GM23248 (cell line): Measurements from ENCODE around the gene COL15A1. TPM values are rescaled to one million over a fixed set of nuclear protein-coding genes. Genes with fewer than 3 reads are reported as not detected.
A peak's percentile ranks its signal among the peaks of the same experiment; 100 is the strongest.

Experiments
- DNase-seq: peaks from one replicate; pipeline ENCODE4 v3.0.0-alpha.2; 2015
- H2AFZ ChIP-seq: fragments of 200-600 bp; sonication (generic); 2 replicates; pipeline ENCODE4 v1.6.1; 2016; ENCODE audit warnings: antibody characterized with exemption
- H3F3A ChIP-seq: fragments of 200-600 bp; sonication (generic); 2 replicates; pipeline ENCODE4 v1.6.1; 2016; ENCODE audit warnings: mild to moderate bottlenecking, antibody characterized with exemption, mixed run types; ENCODE audit not compliant: insufficient read depth
- H3K27ac ChIP-seq: fragments of 200-600 bp; sonication (generic); 2 replicates; pipeline ENCODE4 v1.5.1; 2016; ENCODE audit warnings: mild to moderate bottlenecking
- H3K27me3 ChIP-seq: fragments of 200-600 bp; sonication (generic); replicated peaks from 2 replicates; pipeline ENCODE4 v1.6.1; 2016; ENCODE audit warnings: mild to moderate bottlenecking; ENCODE audit not compliant: insufficient read depth
- H3K36me3 ChIP-seq: fragments of 200-600 bp; sonication (generic); 2 replicates; pipeline ENCODE4 v1.6.1; 2016; ENCODE audit warnings: low read depth, mild to moderate bottlenecking
- H3K4me1 ChIP-seq: fragments of 200-600 bp; sonication (generic); 2 replicates; pipeline ENCODE4 v1.6.1; 2016; ENCODE audit warnings: mild to moderate bottlenecking; ENCODE audit not compliant: insufficient read depth
- H3K4me2 ChIP-seq: fragments of 200-600 bp; sonication (generic); one replicate; pipeline ENCODE4 v1.6.1; 2016; ENCODE audit warnings: mild to moderate bottlenecking; ENCODE audit not compliant: unreplicated experiment
- H3K4me3 ChIP-seq: fragments of 200-600 bp; sonication (generic); 2 replicates; pipeline ENCODE4 v1.5.1; 2016; ENCODE audit warnings: mild to moderate bottlenecking
- H3K79me2 ChIP-seq: fragments of 200-600 bp; sonication (generic); 2 replicates; pipeline ENCODE4 v1.6.1; 2016; ENCODE audit warnings: mild to moderate bottlenecking; ENCODE audit not compliant: insufficient read depth
- H3K9ac ChIP-seq: fragments of 200-600 bp; sonication (generic); 2 replicates; pipeline ENCODE4 v1.6.1; 2016; ENCODE audit warnings: mild to moderate bottlenecking
- H3K9me2 ChIP-seq: fragments of 200-600 bp; sonication (generic); 2 replicates; pipeline ENCODE4 v1.6.1; 2016; ENCODE audit warnings: mixed run types, mild to moderate bottlenecking, moderate library complexity; ENCODE audit not compliant: insufficient read depth
- H3K9me3 ChIP-seq: fragments of 200-600 bp; sonication (generic); one replicate; pipeline ENCODE4 v1.6.1; 2017; ENCODE audit warnings: low read depth
- H4K20me1 ChIP-seq: fragments of 200-600 bp; sonication (generic); 2 replicates; pipeline ENCODE4 v1.6.0; 2016; ENCODE audit not compliant: insufficient read depth
- EZH2 ChIP-seq: fragments of 200-600 bp; sonication (generic); IDR thresholded peaks from 2 replicates; pipeline ENCODE4 v1.6.1; 2018; ENCODE audit warnings: antibody characterized with exemption, mild to moderate bottlenecking; ENCODE audit not compliant: insufficient read depth, poor library complexity, severe bottlenecking
- EZH2phosphoT487 ChIP-seq: fragments of 200-600 bp; sonication (generic); IDR thresholded peaks from 2 replicates; pipeline ENCODE4 v1.6.1; 2018; ENCODE audit warnings: antibody characterized with exemption, moderate library complexity, mild to moderate bottlenecking, low read depth; ENCODE audit not compliant: insufficient read depth
- WGBS, 2 experiments: methylation state at CpG; one replicate each; pipeline ENCODE4 v1.1.6; 2015 to 2017; ENCODE audit warnings: low lambda C conversion rate in 2 of 2, low coverage in 1 of 2; ENCODE audit errors: missing lambda C conversion rate in 2 of 2; 5-methylcytosine and 5-hydroxymethylcytosine counted together
- in situ Hi-C: fragments of 300-500 bp; cut with MboI; formaldehyde crosslinking; loops from 2 replicates; pipeline ENCODE4 v1.15.0; 2020
- polyA plus RNA-seq: library from polyadenylated mRNA; unstranded; fragments of >200 nt; fragmentation: Nextera tagmentation; extraction: Ambion mirVana; gene quantifications from 2 replicates; pipeline ENCODE4 v1.2.1, GENCODE V29; 2016
- total RNA-seq: library from RNA; depleted of rRNA; stranded (reverse); fragments of >200 nt; shearing (Covaris generic); gene quantifications from 2 replicates; pipeline ENCODE4 v1.2.3, GENCODE V29; 2014

Gene COL15A1
- total and polyA plus RNA-seq, 2 experiments from 2014 or later = 9.7 to 16.8 TPM

DNA sequence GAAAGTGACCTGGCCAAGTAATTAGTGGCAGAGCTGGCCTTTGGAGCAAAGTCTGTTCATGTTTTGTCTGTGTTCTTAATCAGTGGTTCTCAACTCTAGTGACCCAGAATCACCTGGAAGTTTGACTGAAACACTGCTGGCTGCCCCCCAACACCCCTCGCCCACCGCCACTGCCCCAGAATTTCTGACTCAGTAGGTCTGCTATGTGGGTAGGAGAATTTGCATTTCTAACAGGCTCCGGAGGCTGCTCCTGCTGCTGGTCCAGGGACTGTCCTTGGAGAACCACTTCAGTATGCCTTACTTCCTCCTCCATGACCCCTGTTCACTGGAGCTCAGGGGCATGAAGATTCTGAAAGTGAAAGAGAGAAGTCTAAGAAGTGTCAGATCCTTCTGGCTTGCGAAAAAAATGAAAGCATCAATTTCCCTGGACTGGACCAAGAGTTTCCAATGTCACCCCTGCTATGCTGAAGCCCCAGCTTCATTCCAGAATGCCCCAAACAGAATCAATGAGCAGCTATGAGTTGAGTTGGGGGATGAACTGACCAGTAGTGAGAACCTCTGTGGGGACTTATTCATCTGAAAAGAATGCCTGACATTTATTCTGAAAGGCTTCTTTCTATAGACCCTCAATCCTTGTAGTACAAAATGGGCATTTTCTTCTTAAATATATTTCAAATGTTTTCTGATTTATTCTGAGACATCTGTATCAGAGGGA is 20.8 kb upstream of the COL15A1 start:
- in situ Hi-C loops = no loop called here
- no peaks in the 10 kb centered on the region for H3K9me3 ChIP-seq
- TF ChIP-seq EZH2phosphoT487 (no peak), EZH2 (no peak)
- no peak overlapping the region for H3K27ac ChIP-seq
- no peak for DNase-seq
- no peak overlapping the region for H2AFZ ChIP-seq
- H3K36me3 ChIP-seq = no peaks in the 10 kb centered on the region
- no peaks in the 10 kb centered on the region for H3F3A ChIP-seq
- peak overlapping the region; percentile 34 for H3K4me2 ChIP-seq
- H3K9me2 ChIP-seq = no peaks in the 10 kb centered on the region
- WGBS, 2 experiments = 86 to 87% methylated on average over 4 of the region's 4 CpGs
- no peaks in the 10 kb centered on the region for H3K27me3 ChIP-seq
- no peak overlapping the region for H3K9ac ChIP-seq
- H3K79me2 ChIP-seq = no peaks in the 10 kb centered on the region
- H3K4me3 ChIP-seq = no peak overlapping the region
- H4K20me1 ChIP-seq = no peaks in the 10 kb centered on the region
- peaks cover 11% of the 10 kb centered on the region for H3K4me1 ChIP-seq

DNA sequence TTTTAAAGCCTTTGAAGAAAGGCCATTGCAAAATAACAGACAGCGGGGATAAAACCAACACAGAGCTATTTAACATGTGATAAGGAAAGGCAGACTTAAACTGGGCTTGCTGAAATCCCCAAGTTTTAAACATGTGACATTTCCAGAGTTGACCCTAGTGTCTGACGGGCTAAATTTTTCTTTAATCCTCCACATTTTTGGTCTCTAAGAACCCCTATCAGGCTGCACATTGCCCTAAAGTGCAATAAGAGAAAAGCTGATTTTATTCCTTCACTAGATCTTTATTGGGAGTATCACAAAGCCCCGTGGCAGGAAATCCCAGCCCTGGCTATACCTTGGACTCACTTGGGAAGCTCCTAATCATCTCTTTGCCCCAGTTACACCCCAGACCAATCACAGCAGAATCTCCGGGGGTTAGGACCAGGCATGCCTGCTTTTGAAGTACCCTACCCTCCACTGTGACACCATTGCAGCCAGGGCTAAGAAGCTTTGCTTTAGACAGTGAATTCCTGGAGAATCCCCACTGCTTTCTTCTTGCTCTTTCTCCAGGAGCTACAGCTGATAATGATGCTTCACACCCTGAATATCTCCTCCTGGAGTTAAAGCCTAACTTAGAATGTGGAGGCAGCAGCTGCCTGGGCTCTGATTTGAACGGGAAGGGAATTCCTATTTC is 20.1 kb upstream of the COL15A1 start:
- no peak overlapping the region for H3K9ac ChIP-seq
- H3K27ac ChIP-seq = no peak overlapping the region
- no peak for DNase-seq
- H3K4me3 ChIP-seq = no peak overlapping the region
- no peaks in the 10 kb centered on the region for H3K36me3 ChIP-seq
- H3F3A ChIP-seq = no peaks in the 10 kb centered on the region
- in situ Hi-C loops = no loop called here
- H3K9me2 ChIP-seq = no peaks in the 10 kb centered on the region
- H3K27me3 ChIP-seq = no peaks in the 10 kb centered on the region
- peaks cover 11% of the 10 kb centered on the region for H3K4me1 ChIP-seq
- H4K20me1 ChIP-seq = no peaks in the 10 kb centered on the region
- WGBS, 2 experiments = 94 to 95% methylated on average over 5 of the region's 5 CpGs
- no peak overlapping the region for H2AFZ ChIP-seq
- no peaks in the 10 kb centered on the region for H3K9me3 ChIP-seq
- TF ChIP-seq EZH2 (no peak), EZH2phosphoT487 (no peak)
- H3K4me2 ChIP-seq = no peak overlapping the region
- no peaks in the 10 kb centered on the region for H3K79me2 ChIP-seq

DNA sequence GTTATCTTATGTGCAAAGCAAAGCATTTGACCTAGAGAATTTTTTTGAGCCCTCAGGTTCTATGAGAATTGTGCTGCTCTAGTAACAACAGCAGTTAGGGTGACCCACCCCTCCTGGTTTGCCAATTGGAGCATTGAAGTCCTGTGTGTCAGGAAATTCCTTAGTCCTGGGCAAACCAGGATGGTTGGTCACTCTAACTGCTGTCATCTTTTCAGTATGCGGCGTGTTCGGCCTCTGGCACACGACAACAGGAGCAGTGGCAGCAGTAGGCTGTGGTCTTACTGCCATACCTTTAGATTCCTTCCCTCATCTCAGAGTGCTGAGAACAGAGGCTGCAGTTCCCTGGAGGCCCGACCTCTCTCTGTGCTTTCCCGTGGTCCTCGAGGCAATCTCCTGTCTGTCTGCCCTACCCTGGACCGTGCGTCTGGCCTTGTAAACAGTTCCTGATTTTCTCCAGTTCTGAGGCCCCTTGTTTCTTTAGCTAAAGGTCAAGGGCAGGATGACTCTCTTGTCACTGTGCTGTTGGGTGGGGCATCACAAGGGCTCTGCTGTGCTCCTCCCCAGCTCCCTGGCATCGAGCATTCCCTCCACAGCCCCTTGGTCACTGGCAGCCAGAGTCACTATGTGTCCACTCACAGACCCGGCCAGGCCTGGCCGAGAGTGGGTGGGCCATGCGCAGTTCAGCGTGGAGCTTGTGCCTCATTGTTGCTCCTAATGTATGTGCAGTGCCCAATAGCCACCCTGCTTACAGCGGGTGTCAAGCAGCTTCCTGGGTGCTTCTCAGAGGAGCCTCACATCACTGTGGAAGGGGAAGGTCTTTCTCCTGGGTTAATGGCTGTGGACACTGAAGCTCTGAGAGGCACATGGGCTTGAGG is 18.5 kb upstream of the COL15A1 start:
- Histone ChIP-seq H3K27ac (no peak overlapping the region), H3K79me2 (no peaks in the 10 kb centered on the region), H3K9me2 (no peaks in the 10 kb centered on the region), H4K20me1 (no peaks in the 10 kb centered on the region), H3K4me3 (no peak overlapping the region), H2AFZ (no peak overlapping the region), H3K4me1 (peaks cover 11% of the 10 kb centered on the region), H3K9ac (no peak overlapping the region), H3K9me3 (no peaks in the 10 kb centered on the region), H3F3A (no peaks in the 10 kb centered on the region), H3K36me3 (no peaks in the 10 kb centered on the region), H3K4me2 (no peak overlapping the region), H3K27me3 (no peaks in the 10 kb centered on the region)
- peak; percentile 11 for DNase-seq
- TF ChIP-seq EZH2 (no peak), EZH2phosphoT487 (no peak)
- 88 to 91% methylated on average over 15 of the region's 15 CpGs for WGBS, 2 experiments
- in situ Hi-C loops = no loop called here

DNA sequence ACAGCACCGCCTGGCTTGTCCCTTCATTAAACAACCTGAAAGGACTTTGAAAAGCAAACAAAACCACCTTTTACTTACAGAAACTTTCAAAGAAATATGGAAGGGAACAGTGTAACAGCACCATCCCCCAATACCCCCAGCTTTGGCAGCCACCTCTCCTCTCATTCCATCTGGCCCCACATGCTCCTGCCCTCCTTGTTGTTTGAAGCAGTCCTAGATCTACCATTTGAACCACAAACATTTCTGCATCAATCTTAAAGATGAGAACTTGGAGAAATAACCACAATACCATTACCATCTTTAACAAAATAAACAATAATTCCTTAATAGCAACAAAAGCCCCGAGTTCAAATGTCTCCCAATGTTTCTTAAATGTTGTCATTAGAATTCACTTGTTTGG is 17.8 kb upstream of the COL15A1 start:
- DNase-seq = no peak
- in situ Hi-C loops = no loop called here
- peaks cover 11% of the 10 kb centered on the region for H3K4me1 ChIP-seq

More for the DNA sequence above, 17.8 kb upstream of the COL15A1 start:
- Histone ChIP-seq H3F3A (no peaks in the 10 kb centered on the region), H3K36me3 (no peaks in the 10 kb centered on the region), H3K4me2 (no peak overlapping the region), H3K79me2 (no peaks in the 10 kb centered on the region), H2AFZ (no peak overlapping the region), H3K9ac (no peak overlapping the region), H4K20me1 (no peaks in the 10 kb centered on the region), H3K4me3 (no peak overlapping the region), H3K27ac (no peak overlapping the region), H3K9me3 (no peaks in the 10 kb centered on the region), H3K27me3 (no peaks in the 10 kb centered on the region), H3K9me2 (no peaks in the 10 kb centered on the region)
- WGBS, 2 experiments = 72 to 80% methylated on average over 2 of the region's 2 CpGs
- TF ChIP-seq EZH2 (no peak), EZH2phosphoT487 (no peak)
